ENCODE data around the gene CHN1. TPM values are rescaled to one million over a fixed set of nuclear protein-coding genes. Genes with fewer than 3 reads are reported as not detected.

Gene CHN1
- total RNA-seq, 1 experiment from 2014 or later, result 0.41 TPM

DNA sequence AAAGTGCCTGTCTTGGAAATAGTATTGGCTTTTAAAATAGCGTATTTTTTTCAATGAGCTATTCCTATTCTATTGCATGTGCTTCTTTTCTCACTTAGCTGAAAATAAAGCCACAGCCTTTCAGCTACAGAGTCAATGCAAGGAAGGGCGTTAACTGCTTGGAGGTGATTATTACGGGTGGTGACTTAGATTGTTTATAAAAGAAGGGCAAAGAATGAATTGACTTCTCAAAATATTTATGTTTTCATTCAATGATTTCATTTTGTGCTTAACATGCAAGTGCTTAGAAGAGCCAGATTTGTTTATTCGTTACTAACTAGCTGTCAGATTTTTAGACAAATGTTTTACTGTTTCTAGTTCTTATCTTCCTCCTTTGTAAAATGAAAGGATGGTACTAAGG lies 2.8 kb upstream of the CHN1 start:
- ChIA-PET POLR2A (no interaction called here), CTCF (no interaction called here)
- intact Hi-C loops (cut with micrococcal nuclease; ENCODE audit: unreplicated experiment), result no loop called here
- Histone ChIP-seq H3K4me3 (ENCODE audit: low read depth, low read length) (no peak overlapping the region), H3K9me3 (no peaks in the 10 kb centered on the region), H3K36me3 (ENCODE audit: control insufficient read depth, insufficient read depth, low read length) (no peaks in the 10 kb centered on the region), H3K4me1 (no peaks in the 10 kb centered on the region), H3K27me3 (replicated peaks; ENCODE audit: control insufficient read depth, insufficient read depth, low read length) (no peaks in the 10 kb centered on the region; the same call in 1 of the 2 replicates)
- BruUV-seq (replicated peaks), result no TSS peak
- TF ChIP-seq, protein P1, sequence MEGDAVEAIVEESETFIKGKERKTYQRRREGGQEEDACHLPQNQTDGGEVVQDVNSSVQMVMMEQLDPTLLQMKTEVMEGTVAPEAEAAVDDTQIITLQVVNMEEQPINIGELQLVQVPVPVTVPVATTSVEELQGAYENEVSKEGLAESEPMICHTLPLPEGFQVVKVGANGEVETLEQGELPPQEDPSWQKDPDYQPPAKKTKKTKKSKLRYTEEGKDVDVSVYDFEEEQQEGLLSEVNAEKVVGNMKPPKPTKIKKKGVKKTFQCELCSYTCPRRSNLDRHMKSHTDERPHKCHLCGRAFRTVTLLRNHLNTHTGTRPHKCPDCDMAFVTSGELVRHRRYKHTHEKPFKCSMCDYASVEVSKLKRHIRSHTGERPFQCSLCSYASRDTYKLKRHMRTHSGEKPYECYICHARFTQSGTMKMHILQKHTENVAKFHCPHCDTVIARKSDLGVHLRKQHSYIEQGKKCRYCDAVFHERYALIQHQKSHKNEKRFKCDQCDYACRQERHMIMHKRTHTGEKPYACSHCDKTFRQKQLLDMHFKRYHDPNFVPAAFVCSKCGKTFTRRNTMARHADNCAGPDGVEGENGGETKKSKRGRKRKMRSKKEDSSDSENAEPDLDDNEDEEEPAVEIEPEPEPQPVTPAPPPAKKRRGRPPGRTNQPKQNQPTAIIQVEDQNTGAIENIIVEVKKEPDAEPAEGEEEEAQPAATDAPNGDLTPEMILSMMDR (IDR thresholded peaks at IDR 0.05; ENCODE audit: insufficient read depth in 1 of 2, low read depth in 1 of 2, low read length in 1 of 2, severe bottlenecking in 1 of 2, unreplicated experiment in 1 of 2), result no peak
- Mint-ChIP-seq H3K36me3 (ENCODE audit: insufficient read depth, unreplicated experiment) (no peaks in the 10 kb centered on the region), H3K9me3 (ENCODE audit: unreplicated experiment) (no peaks in the 10 kb centered on the region), H3K4me3 (ENCODE audit: unreplicated experiment) (no peak overlapping the region), H3K27me3 (ENCODE audit: insufficient read depth, unreplicated experiment) (peaks cover 24% of the 10 kb centered on the region), H3K4me1 (ENCODE audit: low read depth, unreplicated experiment) (peaks cover 5% of the 10 kb centered on the region), H3K27ac (ENCODE audit: unreplicated experiment) (no peak overlapping the region)
- DNase-seq, result no peak

DNA sequence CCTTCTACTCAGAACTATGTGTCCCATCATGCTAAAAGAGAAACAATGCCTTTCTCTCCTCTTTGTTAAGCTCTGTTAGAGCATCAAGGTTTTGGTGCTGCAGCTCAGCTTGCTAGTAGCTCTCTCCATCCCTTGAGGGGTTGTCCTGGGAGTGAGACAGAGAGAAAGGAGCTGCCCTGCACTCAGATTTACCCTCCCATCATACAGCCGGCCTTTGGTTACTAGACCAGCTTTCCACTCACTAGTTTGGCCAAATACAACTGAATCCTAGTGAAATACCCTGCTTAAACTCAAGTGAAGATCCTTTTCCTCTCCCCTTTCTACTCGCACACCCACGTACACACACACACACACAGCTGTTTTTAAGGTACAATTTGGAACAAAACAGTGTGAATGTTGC lies 2.3 kb upstream of the CHN1 start:
- CTCF ChIA-PET, result no interaction called here
- BruUV-seq (replicated peaks), result no TSS peak
- Mint-ChIP-seq H3K9me3 (ENCODE audit: unreplicated experiment) (no peaks in the 10 kb centered on the region), H3K36me3 (ENCODE audit: insufficient read depth, unreplicated experiment) (no peaks in the 10 kb centered on the region), H3K27me3 (ENCODE audit: insufficient read depth, unreplicated experiment) (peaks cover 22% of the 10 kb centered on the region), H3K4me1 (ENCODE audit: low read depth, unreplicated experiment) (peaks cover 5% of the 10 kb centered on the region), H3K27ac (ENCODE audit: unreplicated experiment) (no peak overlapping the region), H3K4me3 (ENCODE audit: unreplicated experiment) (no peak overlapping the region)
- POLR2A ChIA-PET, result no interaction called here
- Histone ChIP-seq H3K27me3 (replicated peaks; ENCODE audit: control insufficient read depth, insufficient read depth, low read length) (no peaks in the 10 kb centered on the region; the same call in 1 of the 2 replicates), H3K4me1 (no peaks in the 10 kb centered on the region), H3K4me3 (ENCODE audit: low read depth, low read length) (no peak overlapping the region), H3K9me3 (no peaks in the 10 kb centered on the region), H3K36me3 (ENCODE audit: control insufficient read depth, insufficient read depth, low read length) (no peaks in the 10 kb centered on the region)
- no peak for DNase-seq
- intact Hi-C loops (cut with micrococcal nuclease; ENCODE audit: unreplicated experiment), result no loop called here
- TF ChIP-seq, protein P1 (IDR thresholded peaks at IDR 0.05; ENCODE audit: insufficient read depth in 1 of 2, low read depth in 1 of 2, low read length in 1 of 2, severe bottlenecking in 1 of 2, unreplicated experiment in 1 of 2), result no peak

DNA sequence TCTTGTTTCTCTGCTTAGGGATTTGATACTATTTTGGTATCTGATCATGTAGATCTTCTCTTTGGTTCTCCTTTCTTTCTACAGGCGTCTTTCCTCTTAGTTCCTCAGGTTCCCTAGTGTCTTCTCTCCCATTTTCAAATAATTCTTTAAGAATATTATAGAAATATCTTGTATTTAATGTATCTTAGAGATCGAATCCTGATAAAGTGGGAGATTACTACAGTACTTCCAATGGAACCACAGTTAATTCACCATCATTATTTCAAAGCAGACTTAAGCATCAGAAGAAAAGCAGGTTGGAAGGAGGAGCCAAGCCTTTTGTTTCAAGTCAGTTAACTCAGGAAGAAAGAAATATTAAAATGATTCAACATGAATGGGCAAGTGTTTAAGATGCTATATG lies 1.1 kb upstream of the CHN1 start:
- H3K4me3 ChIP-seq (ENCODE audit: low read depth, low read length), result no peak overlapping the region

More for the DNA sequence above, 1.1 kb upstream of the CHN1 start:
- intact Hi-C loops (cut with micrococcal nuclease; ENCODE audit: unreplicated experiment), result no loop called here
- H3K4me1 Mint-ChIP-seq (ENCODE audit: low read depth, unreplicated experiment), result peaks cover 5% of the 10 kb centered on the region
- BruUV-seq (replicated peaks), result no TSS peak
- DNase-seq, result no peak
- H3K36me3 Mint-ChIP-seq (ENCODE audit: insufficient read depth, unreplicated experiment), result no peaks in the 10 kb centered on the region
- H3K4me3 Mint-ChIP-seq (ENCODE audit: unreplicated experiment), result peak overlapping the region; percentile 72
- H3K9me3 Mint-ChIP-seq (ENCODE audit: unreplicated experiment), result no peaks in the 10 kb centered on the region
- no peaks in the 10 kb centered on the region; the same call in 1 of the 2 replicates for H3K27me3 ChIP-seq (replicated peaks; ENCODE audit: control insufficient read depth, insufficient read depth, low read length)
- no peaks in the 10 kb centered on the region for H3K4me1 ChIP-seq
- POLR2A ChIA-PET, result no interaction called here
- no peak overlapping the region for H3K27ac Mint-ChIP-seq (ENCODE audit: unreplicated experiment)
- CTCF ChIA-PET, result interaction anchor here (0.7 kb wide), 1 partner anchor 25 kb away, joined by 4 read pairs; no protein-coding TSS in a partner anchor
- H3K36me3 ChIP-seq (ENCODE audit: control insufficient read depth, insufficient read depth, low read length), result no peaks in the 10 kb centered on the region
- peaks cover 24% of the 10 kb centered on the region for H3K27me3 Mint-ChIP-seq (ENCODE audit: insufficient read depth, unreplicated experiment)
- TF ChIP-seq, protein P1 (IDR thresholded peaks at IDR 0.05; ENCODE audit: insufficient read depth in 1 of 2, low read depth in 1 of 2, low read length in 1 of 2, severe bottlenecking in 1 of 2, unreplicated experiment in 1 of 2), result no peak
- H3K9me3 ChIP-seq, result no peaks in the 10 kb centered on the region
